Occipital lobe (tissue), 2 donors: ENCODE data around the gene NAA20. TPM values are rescaled to one million over a fixed set of nuclear protein-coding genes. Genes with fewer than 3 reads are reported as not detected.

Source experiments
- DNase-seq: peaks from one replicate; lab custom pipeline; 2025; lab: John Stamatoyannopoulos, UW
- total RNA-seq: library from RNA; depleted of rRNA; stranded (reverse); fragments of >200 nt; gene quantifications from one replicate; pipeline ENCODE4 v1.2.3, GENCODE V29; 2014

The NAA20 gene
- total RNA-seq, 1 donor from 2014 or later = 50.5 TPM

DNA sequence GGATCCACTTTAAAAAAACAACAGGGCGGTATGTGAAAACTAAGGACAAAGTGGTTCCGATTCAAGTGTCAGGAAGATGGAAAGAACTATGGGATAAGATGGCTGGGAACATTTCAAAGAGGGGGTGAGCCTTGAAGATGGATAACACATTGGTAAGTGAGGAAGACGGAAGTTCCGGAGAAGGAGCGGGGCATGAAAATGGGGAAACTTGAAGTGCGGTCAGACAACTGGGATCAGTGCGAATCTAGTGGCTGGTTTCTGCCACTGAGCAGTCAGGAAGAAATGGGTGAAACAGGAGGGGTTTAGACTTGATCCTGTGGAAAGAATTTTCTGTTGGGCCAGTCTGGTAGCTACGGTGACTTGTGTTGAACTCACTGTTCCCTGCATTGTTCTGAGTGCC, 1.2 kb downstream of the NAA20 start:
- DNase-seq = no peak

DNA sequence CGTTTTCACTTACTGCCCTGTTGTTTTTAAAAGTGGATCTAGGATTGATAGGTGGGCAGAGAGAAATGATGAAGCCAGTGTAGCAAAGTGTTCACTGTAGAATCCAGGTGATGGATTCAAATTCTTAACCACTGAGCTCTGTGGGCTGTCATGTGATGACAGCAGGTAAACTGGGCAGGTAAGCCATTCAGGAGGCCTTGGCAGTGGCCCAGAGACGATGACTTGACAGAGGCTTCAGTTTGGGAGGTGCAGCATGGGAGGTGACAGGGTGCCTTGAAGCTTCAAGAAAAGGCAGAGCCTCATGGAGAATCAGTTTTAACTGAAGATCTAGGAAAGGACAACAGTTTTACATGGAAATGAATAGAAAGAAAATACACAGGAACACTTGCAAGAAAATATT, 2.0 kb downstream of the NAA20 start:
- no peak for DNase-seq

DNA sequence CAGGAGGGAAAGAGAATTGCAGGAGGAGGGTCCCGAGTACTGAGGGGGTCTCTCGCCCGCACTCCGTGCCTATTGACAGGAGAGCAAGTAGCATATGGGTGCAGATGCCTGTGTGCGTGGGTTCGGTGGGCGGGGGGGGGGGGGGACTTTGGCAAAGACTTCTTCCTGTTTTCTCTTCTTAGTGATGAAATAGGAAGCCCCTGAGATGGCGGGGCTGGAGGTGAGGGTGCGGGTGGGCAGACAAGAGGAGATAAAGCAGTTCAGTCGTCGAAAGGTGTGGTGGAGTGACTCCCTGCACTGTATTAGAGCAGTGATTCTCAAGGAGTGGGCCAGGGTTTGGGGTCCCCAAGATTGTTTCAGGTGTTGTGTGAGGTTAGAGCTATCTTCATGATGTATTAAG, 3.7 kb downstream of the NAA20 start:
- no peak for DNase-seq

DNA sequence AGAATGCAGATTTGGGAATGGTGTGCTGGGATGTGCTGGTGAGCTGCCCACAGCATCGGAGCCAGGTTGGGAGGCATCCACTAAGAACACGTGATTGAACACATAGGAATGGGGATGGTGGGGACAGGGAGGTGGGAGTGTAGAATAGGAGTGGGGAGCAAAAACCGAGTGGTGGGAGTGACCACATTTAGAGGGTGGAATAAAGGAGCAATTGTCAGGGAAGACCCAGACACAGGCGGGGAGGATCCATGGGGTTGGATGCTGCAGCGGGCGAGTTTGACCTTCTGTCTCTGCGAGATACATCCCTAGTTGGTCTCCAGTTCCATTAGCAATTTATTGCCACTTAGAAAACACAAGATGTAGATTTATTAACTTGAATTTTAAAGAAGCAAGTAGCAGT, 4.7 kb downstream of the NAA20 start:
- DNase-seq = no peak

DNA sequence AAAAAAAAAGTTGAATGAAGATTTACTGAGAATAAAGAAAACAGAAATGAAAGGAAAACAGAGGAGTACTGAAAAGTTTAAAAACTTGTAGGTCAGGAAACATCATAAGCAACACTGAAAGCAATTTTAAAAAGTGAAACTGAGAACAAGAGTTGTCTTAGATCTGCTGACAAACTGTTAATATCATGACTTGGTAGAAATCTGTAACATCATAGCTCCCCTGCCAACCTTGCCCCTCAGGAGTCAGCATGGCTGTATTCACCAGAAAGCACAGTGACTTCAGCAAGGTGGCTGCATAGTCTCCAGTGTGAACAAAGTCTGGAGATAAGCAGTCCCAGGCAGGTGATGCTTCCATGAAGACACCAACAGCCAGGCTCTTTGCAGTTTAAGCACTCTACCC, 5.3 kb downstream of the NAA20 start:
- DNase-seq = no peak

DNA sequence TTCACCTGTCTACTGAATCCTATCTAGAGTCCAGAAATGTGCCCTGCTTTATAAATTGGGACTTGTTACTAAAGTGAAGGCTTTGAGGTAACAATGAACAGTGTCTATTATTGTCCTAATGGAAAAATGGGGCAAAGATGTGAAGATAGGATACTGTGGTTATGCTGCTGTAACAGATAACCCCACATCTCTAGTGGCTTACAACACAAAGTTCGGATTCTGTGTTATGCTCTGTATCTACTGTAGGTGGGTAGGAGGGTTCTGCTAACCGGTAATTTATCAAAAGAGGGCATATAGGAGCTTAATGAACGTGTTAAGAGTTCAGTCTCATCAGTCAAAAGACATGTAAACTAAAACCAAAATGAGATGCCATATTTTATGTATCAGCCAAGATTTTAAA, 6.2 kb downstream of the NAA20 start:
- no peak for DNase-seq

DNA sequence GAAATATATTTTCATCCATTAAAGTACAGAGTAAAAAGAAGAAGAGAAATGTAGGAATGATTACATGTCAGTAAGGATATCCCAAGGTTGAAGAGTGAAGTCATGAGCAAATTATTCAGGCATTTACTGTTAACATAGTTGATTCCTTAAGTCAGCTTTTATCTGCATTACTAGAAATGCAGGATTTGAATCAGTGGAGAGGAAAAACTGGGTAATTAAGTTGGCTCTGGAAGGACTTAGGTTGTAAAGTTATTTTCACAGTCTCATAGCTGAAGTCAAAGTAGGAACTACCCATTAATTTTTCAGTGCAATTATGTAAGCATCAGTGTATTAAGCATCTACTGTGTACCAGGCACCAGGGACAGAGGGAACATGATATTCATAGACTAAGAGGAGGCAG, 7.8 kb downstream of the NAA20 start:
- DNase-seq = no peak

DNA sequence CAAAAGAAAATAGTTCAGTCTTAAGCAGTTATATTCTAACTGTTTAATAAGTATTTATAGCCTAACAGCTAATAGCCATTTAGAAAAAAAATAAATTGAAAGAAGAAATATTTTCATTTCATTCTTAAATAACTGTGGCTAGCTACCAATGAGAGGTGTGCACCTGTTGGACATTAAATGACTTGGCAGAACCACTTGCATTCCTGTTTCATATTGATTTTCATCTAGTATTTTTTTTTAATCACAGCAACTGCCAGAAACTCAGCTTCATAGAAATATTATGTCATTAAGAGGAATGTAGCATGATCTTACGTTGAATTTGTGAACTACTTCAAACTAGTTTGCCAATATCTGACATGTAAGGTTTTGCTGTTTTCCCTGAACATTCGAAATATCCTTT, 10.1 kb downstream of the NAA20 start:
- no peak for DNase-seq

DNA sequence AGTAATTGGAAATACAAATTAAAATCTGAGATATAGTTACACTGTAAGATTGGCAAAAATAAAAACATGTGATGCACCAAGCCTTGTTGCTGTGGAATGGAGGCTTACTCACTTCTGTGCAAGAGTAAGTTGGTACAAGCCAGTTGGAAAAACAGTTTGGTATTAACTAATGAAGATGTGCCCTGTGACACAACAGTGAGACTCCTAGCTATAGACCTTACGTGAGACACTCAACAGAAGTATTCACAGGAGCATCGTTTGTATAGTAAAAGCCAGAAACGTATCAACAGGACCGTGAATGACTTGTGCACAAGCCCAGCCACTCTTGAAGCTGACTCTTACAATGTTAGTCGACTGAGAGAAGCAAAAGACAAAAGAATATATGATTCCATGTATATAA, 14.6 kb downstream of the NAA20 start:
- DNase-seq = no peak

DNA sequence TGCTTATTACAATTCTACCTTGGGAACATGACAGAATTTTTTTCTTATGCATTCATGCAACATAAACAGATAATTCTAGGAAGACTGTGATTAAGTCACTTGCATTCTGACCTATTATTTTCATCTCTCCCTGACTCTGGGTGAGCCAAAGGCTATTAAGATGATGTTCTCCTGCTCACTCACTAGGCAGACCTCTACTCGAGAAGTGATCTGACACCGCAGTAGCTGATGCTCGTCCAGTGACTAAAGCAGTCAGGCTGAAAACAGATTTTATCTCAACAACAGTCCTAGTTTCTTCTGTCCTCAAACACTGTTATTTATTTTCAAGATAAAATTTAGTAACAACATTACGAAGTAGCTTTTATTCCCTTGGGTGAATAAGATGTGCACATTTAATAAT, 17.3 kb downstream of the NAA20 start:
- no peak for DNase-seq

DNA sequence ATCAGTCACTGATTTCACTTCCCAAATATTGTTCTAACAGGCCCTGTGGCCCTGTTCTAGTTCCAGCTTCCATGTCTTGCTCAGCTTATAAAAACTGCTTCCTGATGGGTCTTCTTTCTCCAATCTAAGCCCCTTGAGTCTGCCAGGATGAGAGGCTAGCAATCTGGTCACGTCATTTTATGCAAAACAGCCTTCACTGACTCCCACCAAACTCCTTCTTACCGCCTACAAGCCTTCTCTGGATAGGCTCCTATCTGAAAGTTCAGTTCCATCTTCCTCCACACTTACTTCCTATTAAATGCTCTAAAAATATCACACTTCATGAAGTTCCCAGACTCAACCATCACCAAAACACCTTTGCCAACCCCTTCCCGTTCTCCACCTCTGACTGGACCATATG, 19.6 kb downstream of the NAA20 start:
- DNase-seq = no peak

DNA sequence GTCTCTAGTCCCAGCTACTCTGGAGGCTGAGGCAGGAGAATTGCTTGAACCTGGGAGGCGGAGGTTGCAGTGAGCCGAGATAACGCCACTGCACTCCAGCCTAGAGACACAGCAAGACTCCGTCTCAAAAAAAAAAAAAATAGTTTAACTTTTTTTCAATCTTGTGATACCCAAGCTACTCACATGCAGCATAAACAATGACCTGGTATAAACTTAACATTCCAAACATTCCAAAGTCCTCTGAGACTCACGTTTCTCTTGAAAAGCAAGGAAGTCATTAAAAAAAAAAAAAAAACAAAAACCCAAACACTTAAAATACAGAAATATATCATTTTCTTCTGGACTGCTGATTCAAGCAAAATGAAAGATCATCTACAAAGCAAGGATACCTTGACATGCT, 20.8 kb downstream of the NAA20 start:
- no peak for DNase-seq

DNA sequence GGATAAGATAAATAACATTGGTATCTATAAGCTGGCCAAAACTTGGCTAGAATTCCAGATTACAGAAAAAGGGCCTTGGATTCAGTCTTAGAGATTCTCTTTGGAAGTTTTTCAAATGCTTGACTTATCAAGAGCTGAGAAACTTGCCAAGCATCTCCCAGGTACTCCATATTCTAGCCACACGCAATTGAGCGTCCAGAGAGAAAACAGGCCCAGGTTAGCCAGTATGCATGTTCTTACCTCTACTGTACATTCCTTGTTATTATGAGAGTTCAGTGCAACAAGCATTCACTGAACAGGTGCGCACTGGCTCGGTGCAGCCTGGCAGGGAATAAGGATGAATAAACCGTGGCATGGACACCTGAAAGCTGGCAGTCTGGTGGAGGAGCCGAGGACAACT, 21.4 kb downstream of the NAA20 start:
- no peak for DNase-seq

DNA sequence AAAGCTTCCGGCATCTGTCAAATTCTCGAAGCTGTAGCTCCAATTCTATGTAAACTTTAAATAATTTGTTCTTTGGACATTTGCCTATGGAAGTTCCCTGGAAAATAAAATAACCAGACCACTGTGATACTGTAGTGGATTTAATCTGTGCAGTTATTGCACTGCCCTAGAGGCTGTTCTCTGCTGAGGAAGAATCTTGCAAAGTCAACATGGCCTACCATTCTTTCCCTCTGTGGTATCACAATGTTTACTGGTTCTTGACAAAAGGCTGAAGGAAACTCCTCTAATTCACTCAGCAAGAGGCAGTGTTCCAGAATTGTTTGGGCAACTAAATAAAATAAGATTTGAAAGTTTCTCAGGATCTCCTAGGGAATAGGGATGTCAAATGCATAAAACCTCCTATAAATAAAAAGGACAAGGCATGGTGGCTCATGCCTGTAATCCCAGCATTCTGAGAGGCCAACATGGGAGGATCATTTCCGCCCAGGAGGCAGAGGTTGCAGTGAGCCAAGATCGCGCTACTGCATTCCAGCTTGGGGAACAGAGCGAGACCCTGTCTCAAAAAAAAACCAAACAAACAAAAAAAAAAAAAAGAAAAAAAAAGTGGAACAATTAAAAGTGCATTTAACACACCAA, 22.7 kb downstream of the NAA20 start:
- DNase-seq = no peak

DNA sequence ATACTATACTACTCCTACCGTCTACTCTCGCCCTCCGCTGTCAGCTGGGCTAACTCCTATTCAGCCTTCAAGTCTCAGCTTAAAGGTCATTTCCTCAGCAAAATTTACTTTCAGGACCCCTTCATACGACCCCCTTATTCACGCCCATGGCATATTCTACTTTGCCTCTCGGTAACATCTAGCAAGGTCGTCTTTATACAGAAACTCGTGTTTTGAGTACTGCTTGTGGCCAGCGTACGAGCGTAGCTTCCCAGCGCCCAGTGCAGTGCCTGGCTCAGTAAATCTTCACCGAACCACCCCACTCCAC, 34.6 kb downstream of the NAA20 start:
- DNase-seq = no peak

DNA sequence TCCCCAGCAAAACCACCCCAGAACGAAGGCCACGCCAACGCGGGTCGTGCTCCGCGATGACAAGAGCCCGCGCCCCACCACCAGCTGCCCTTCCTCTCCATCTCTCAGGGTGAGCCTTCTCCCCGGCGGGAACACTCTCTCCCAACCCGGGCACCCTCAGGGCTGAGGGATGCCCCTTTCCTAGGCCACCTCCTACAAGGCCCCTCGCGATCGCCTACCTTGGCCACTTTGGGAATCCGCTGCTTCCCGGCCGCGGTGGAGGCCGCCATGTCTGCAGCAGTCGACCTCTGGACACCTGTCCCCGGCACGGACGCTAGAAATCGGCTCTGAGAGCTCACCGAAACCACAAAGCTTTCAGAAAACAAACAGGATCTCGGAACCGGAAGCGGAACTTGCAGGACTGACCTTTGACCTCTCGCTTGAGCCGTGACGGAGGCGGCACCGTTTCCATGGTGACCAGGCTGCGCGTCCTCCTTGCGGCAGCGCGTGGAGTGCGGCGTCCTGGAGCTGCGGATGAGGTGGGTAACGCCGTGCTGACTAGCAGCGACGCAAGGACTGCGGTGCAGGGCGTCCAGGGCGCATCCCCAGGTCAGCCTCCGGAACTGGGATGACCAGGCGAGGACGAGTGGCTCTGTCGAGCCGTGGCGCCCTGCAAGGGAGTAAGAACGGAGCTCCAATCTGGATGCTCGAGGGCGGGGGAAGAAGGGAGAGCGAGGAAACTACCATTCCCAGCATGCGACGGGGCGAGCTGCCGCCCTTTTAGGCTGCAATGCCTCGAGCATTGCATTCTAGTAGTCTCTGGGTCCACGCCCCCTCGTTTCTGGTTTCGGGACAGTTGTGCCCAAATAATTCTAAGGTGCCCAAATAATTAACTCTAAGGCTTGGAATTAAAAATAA, 35.2 kb downstream of the NAA20 start, which contains the start of the genes CFAP61 and CRNKL1:
Gene CFAP61 (plus strand): TSS at position 459 of the 897 bp plus-strand sequence. CDS start 4,122 bp downstream, outside the sequence.
Gene CRNKL1 (minus strand): TSS at position 393 of the 897 bp plus-strand sequence. CDS start 124 bp downstream, at position 269.
- DNase-seq = peak; percentile 94

DNA sequence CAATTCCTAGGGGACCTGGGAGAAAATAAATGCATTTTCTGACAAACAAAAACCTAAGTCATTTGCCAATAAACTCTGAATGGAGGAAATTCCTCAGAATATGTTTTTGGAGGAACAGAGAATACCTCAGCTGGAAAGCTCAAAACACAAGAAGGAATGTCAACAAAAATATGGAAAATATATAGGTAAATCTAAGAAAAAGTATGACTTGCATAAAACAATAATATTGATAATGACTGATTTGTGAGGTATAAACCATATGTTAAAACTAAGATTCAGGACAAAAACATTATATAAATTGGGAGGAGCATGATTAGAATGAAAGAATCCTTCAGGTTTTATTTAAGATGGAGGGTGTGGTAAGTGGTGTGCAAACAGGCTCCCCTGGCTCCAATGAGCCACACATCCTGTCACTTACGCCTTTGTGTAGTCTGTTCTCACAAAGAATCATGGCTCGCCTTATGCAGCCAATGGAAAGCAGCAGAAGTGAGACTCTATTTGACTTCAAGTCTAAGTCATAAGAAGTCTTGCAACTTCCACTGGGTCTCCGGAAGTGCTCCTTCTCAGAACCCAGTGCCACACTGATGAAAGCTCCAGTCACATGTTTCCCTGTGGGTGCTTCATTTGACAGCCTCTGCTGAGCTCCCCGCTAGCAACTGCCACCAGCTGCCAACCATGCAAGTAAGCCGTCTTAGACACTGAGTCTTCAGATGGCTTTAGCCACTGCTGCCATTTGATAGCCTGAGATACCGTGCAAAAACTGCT, 43.3 kb downstream of the NAA20 start:
- DNase-seq = no peak

DNA sequence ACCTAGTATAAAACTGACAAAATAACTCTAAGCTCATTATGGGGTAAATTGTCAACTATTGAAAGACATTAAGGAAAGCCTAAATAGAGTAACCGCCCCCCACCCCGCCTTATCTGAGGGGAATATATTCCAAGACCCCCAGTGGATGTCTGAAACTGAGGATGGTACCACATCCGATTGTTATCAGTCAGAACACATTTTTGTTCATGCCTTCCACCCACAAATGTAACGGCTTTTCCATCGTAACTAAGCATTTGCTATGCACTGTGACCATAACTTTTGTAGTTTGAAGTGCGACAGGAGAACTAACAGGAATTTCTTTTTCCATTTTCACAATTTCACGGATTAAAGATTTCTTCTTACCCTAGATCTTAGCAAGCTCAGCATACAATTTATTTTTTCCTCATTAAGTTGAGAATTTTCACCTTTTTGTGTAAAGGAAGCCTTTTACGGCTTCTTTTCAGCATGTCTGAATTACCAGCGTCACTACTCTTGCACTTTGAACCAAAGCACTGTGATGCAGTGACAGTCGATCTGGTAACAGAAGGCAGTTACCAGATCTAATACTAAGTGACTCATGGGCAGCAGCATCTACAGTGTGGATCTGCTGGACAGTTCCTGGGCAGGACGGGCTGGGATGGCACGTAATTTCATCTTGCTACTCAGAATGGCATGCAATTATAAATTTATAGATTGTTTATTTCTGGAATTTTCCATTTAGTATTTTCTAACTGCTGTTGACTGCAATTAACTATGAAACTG, 47.0 kb downstream of the NAA20 start:
- DNase-seq = no peak

DNA sequence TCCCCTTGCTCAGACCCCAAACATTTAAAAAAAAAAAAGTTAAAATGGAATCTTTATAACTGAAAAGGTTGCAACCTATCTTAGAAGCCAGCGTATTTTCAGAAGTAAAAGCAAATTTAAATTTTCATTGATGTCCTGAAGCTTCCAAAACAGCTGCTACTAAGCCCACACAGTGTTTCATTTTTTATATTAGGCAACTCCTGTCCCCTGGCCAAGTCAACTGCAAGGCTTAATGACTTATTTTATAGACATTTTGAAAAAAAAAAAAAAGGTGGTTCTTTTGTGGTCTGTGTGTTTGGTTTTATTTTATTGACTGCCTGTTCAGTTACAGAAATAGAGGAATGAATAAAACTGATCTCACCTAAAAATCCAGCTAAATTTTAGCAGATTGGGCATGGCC, 48.2 kb downstream of the NAA20 start:
- DNase-seq = no peak

DNA sequence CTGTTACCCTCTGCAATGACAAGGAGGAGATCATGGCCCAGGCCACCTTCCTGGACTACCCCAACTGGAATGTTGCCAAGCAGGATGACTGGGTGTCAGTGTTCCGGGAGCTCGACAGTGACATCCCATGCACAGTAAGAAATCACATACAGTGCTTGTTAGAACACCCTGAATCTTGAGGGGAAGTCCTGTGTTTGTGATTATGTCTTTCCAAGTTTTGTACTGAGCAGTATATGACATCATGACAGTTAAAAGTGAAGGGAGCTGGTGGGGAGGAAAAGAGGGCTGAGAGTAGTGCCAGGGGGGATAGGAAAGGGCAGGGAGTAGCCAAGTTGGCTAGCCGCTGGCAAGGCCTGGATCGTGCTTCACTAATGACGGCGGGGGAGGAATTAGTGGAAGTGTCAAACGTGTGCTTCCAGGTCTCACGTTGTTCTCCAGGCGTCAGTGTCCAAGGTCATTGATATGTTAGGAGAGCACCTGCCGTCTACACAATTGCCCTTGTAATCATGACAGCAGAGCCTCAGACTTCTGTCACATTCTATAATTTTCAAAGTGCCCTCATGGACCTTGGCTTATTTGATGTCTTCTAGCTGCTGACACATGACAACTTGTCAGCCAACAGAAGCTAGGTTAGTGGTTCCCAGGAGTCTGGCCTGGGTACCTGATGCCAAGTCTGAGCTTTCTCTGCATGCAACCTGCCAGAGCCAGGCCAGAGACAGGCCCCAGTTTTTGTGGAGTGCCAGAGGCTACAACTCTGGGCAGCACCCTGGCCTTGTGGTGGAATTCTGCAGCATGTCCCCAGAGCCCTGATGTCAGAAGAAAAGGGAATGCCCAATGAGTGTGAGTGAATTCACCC, 53.9 kb downstream of the NAA20 start:
- no peak for DNase-seq
